Measurements from ENCODE around the gene NCBP3.

The NCBP3 gene, protein sequence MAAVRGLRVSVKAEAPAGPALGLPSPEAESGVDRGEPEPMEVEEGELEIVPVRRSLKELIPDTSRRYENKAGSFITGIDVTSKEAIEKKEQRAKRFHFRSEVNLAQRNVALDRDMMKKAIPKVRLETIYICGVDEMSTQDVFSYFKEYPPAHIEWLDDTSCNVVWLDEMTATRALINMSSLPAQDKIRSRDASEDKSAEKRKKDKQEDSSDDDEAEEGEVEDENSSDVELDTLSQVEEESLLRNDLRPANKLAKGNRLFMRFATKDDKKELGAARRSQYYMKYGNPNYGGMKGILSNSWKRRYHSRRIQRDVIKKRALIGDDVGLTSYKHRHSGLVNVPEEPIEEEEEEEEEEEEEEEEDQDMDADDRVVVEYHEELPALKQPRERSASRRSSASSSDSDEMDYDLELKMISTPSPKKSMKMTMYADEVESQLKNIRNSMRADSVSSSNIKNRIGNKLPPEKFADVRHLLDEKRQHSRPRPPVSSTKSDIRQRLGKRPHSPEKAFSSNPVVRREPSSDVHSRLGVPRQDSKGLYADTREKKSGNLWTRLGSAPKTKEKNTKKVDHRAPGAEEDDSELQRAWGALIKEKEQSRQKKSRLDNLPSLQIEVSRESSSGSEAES

DNA sequence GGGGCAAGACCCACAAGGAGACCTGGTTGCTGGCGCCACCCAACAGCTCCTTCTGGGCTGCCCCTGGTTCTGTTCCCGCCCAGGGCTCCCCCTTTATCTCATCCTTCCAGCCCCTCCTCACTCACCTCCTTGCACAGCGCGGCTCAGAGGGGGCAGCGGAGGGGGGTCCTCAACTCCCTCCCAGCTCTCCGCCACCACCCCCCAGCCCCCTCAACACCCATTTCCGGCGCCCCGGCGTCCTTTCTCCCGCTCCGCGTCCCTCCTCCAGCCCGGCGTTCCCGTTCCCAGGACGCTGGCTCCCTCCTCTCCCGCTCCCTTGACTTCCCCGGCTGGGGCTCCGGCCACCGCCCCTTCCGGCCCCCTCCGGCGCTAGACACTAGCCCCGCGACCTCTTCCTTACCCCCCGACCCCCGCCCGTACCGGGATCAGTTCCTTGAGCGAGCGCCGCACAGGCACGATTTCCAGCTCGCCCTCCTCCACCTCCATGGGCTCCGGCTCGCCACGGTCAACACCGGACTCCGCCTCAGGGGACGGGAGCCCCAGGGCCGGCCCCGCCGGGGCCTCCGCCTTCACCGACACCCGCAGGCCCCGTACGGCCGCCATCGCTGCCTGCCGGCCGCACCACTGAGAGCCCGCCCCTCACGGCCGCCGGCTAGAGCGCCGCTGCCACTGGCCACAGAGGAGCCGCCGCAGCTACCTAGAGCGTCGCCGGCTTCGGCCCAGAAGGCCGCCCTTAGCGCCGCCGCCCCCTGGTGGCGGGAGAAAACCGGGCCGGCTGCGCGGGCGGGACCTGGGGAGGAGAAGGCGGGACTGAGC, at the start of gene NCBP3:
Gene NCBP3 (minus strand): TSS at position 626 of the 816 bp plus-strand sequence. CDS start 23 bp downstream, at position 603.
- peak; percentile 72 for DNase-seq

DNA sequence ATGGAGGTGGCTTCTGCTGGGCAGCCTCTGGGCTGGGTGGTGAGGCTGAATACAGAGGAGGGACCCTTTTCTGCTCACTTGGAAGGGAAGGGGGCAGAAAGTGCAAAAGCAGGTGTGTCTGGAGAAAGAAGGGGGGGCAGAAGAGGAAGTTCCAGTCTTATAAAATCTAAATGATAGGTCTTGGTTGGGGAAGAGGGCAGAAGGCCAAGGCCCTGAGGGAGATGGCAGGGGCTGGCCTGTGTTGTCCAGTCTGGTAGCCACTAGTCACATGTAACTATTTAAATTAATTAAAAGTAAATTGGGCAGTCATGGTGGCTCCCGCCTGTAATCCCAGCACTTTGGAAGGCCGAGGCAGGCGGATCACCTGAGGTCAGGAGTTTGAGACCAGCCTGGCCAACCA, 49.3 kb upstream of the NCBP3 start:
- no peak for DNase-seq

DNA sequence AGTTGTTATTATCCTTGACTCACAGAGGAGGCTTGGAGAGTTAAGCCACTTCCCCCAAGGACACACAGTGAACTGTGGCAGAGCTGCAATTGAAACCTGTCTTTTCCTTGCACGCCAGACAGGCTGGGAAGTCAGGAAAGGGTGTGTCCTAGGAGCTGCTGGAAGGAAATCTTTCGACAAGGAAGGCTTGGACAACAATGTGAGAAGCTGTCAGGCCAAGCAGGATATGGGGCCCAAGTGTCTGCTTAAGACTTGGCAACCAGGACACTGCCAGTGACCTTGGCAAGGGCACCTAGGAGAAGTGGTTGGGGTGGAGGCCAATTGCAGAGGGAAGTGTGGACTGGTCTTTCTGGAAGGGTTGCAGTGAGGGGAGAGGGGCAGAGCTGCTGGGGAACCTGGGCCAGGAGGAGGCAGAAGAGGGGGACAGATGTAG, 48.9 kb upstream of the NCBP3 start:
- DNase-seq: no peak

DNA sequence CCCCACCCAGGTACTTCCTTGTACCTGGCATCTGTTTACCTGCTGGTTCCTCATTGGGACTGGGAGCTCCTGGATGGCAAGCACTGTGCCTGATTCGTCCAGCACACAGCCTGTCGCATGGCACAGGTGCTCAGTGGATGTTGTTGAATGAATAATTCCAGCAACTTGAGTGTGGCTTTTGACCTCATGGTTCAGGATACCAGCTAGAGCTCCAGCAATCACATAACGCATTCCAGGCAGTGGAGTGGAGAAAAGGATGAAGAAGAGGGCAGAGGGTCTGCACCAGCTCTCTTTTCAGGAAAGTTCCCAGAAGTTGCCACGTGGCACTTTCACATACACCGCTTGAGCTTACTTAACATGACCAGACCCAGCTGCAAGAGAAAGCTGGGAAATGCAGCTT, 48.1 kb upstream of the NCBP3 start:
- DNase-seq: no peak

DNA sequence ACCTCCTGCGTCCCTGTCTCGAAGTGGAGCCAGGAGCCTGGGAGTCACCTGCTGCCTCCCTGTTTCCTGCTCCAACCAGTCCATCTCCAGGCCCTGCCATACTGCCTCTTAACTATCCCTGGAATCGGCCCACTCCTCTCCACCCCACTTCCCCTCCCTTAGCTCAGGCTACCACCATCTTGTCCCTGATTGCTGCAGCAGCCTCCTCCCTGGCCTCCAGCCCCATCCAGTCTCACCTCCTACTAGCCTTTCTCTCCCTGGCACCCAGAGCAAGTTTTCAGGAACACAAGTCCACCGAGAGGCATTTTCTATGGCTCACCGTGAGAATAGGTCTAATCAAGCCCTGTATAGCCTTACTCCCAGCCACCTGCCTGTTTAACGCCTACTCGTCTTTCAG, 47.7 kb upstream of the NCBP3 start:
- no peak for DNase-seq

DNA sequence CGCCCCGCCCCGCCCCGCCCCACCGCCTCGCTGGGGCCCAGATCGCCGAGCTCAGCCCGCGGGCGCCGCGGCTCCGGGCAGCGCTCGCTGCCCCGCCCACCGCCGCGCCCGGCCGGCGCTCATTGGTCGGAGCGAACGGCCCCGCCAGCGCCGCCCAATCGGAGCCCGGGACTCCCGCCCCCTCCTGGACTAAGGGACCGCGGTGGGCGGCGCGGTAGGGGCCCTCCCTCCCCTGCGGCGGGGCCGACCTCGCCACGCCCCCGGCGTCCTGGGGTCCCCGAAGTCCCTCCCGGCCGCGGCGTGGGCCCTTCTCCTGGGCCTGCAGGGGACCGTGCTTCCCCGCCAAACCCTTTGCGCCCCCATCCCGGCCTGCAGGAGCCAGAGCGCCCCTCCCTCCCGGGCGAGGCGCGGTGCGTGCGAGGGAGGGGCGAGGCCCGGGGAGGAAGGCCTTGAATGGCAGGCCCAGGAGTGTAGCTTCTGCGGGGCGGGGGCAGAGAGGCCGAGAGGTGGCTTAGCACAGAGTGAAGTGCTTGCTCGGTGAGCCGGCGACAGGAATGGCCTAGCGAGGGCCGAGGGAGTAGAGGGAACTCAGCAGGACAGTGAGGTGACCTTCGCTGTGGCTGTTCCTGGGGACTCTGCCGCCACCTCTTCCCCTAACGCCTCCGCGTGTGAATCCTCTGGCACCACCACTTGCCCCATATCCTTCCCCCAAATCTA, 47.1 kb upstream of the NCBP3 start, which contains the start of gene CAMKK1:
Gene CAMKK1 (minus strand): TSS at position 51 of the 717 bp plus-strand sequence. CDS start 7,366 bp downstream, outside the sequence.
- peak; percentile 77 for DNase-seq

DNA sequence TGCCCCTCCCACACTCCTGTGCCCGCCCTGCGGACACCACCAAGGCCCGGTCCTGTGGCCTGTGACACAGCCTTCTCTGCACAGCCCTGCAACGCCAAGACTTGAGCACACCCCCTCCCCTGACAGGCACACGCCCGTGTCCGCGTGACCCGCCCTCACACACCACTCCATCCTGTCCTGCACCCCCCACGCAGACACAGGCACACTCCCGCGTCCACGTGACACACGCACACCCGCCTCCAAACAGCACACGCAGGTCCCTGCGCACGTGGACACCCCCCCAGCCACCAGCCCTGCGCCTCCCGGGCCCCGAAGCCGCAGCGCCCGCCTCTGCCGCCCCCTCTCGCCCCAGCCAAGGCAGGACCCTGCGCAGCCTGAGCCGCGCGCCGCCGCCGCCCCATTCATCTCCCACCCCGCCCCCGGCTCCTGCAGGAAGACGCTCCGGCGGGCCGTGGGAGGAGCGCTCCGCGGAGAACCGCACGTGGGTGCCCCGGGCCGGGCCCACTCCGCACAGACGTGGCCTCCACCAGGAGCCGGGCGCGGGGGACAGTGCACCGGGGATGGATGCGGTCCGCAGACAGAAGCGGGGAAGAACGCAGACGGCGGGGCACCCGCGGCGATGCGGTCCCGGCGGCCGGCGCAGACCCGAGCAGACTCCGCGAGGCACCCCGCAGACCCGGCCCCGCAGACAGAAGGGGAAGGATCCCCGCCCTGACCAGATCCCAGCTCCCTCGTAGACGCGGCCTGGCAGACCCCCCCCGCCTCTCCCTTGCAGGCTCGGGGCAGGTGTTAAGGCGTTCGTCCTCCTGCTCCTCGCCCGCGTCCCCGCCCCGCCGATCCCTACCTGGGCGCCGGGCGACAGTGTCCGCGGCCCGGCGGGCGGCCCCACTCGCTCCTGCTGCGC, 46.3 kb upstream of the NCBP3 start:
- no peak for DNase-seq

DNA sequence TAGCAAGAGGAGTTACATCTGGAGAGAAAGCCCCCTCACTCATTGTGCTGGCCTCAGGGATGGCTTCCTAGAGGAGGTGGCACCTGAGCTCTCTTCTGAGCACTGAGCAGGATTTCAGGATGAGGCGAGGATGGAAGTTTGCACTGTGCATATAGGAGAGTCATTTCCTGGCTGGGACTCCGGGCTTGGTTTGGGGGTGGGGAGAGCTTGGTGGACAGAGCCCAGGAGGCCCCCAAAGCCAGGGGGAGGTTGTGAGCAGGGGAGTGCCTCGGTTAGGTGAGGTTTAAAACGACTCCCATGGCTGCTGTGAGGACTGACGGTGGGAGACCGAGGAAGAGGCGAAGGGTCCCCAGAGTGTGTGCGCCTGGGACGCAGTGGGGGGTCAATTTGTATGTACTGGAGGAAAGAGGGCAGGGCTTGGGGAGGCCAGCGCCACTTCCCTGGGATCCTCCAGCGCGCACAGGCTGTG, 45.6 kb upstream of the NCBP3 start:
- no peak for DNase-seq

DNA sequence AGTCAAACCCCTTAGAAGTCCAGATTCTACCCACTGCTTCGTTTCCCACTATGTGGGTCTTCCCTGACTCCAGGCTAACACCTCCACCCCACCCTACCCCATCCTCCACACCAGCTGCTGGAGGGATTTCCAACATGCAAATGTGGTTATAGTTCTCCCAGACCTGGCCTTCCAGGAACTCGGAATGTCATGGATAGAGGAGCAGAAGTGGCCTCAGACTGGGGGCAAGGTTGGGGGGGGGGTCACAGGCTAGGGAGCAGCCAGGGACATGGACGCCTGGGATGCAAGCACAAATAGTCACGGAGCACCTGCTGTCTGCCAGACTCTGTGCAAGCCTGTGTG, 44.8 kb upstream of the NCBP3 start:
- DNase-seq: no peak

DNA sequence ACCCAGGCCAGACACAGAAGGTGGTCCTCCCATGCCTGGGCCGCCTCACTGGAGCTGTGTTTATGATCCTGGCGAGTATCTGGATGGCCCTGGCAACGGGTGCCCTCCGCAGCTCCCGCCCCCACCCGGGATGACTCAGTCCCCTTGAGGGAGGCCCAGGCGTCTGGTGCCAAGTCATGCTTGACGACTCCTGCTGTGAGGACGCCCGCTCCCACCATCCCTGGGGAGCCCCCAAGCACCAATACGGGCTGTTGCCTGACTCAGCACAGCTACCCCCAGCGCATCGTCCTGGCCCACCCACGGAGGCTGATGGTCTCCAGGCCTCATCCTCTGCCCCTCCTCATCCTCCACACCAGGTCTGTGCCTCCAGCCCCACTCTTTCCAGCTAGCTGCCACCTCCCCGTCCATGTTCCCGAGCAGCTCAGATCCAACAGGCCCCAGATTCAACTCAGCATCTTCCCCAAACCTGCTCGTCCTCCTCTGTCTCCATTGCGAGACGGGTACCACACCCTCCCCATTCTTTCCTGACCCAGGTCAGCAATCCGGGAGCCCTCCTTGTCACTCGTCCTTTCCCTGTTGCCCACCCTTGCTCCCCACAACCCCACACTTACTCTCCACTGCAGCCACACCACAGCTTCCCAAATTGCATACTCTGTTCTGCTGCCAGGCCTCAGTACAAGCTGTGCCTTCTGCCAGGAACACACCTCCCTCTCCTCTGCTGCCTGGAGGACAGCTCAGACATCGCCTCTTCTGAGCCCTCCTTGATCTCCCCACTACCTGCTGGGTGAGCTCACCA, 44.2 kb upstream of the NCBP3 start:
- no peak for DNase-seq

DNA sequence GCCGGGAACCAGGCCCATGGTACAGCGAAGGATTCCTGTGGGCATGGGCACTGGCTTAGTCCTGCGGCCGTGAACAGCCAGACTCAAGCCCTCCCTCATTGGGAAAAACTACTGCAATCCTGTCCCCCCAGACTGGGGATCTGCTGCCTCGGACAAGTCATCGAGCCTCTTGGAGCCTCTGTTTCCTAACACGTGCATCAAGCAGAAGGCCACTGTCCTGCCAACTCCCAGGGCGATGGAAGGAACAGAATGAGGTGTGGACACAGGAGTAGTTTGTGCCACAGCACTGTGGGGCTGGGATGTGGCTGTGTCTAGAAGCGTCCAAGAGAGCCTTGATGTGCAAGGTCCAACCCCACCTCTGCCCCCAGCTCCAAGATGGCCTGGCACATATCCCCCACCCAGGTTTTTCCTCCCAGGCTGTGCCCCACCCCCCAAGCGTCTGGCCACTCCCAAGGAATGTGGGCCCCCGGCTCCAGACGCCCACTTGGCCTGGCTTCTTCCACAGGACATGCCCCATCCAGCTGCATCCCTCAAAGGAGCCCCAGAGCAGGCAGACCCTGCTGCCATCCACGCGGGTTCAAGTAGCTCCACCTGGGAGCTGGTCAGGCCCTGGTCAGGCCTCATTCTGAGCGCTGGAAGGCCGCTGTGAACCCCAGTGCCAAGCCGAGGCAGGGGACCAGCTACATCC, 43.4 kb upstream of the NCBP3 start:
- DNase-seq: no peak

DNA sequence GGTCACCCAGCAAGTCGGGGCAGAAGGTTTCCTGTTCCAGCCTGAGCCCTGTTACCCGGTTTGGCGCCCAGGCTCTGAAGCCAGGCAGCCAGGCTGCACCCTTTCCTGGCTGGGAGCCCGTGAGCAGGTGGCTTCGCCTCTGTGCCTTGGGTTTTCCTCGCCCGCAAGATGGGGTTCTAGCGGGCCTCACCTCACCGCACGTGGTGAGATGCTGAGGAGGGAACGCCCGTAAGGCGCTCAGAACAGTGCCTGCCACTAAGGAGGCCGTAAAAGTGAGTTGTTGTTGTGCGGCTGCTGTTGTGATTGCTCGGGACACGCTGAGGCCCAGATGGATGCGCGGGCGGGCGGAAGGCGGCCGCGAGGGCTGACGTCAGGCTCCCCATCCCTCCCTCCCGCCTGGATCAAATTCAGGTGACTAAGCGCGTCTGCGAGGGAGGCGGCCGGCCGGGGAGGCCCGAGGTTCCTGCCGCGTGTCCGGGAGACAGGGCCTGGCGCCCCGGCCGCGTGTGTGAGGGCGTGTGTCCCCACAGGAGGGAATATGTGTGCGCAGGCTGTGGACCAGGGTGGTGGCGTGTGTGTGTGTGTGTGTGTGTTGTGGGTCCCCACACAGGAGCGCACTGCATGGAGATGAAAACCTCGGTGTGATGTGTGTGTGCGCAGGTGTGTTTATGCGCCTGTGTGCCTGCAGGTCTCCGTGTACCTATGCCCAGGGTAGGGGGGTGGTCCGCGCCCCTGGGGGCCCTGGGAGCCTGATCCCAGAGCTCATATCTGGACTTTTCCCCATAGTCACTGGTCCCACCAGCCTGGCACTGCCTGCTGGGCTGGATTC, 42.5 kb upstream of the NCBP3 start:
- DNase-seq: no peak

DNA sequence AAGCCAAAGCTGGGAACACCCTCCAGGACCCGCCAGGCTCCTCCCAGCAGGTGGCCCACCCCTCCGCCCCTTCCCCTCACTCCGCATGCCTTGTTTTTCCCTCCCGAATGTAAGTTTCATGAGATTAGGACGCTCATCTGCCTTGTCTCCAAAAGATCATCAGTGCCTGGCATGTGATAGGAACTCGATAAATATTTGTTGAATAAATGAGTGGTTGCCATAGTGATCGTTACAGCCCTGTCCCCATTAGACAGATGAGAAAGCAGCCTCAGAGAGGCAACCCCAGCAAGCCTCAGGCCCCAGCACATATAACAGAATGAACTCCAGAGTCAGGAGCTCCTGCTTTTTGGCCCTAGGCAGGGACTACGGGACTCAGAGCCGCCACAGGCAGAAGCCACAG, 41.8 kb upstream of the NCBP3 start:
- no peak for DNase-seq

DNA sequence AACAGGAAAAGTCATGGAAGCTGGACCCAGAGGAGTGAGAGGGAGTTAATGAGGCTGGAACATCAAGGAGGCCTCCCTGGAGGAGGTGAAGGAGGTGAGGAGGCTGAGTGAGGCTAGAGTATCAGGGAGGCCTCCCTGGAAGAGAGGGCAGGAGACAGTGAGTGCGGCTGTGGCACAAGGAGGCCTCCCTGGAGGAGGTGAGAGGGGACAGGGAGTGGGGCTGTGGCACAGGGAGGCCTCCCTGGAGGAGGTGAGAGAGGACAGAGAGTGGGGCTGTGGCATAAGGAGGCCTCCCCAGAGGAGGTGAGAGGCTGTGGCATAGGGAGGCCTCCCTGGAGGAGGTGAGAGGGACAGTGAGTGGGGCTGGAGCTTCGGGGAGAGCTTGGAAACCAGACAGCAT, 41.3 kb upstream of the NCBP3 start:
- DNase-seq: no peak

DNA sequence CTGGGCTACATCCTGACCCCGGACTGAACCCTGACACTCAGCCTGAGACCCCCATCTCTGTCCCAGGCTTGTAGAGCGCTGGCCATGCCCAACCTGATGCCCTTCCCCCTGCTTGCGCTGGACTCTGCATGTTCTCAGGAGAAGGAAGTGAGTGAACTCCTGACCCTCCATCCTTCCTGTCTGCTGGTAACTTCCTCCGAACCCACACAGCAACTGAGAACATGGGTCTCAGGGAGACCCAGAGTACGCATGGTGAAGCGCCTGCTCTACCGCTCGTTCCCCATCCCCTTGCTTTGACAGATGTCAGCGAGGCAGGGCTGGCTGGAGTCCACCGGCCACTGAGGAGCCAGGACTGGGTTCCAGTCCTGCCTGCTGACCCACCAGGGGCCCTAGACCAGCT, 40.7 kb upstream of the NCBP3 start:
- no peak for DNase-seq

DNA sequence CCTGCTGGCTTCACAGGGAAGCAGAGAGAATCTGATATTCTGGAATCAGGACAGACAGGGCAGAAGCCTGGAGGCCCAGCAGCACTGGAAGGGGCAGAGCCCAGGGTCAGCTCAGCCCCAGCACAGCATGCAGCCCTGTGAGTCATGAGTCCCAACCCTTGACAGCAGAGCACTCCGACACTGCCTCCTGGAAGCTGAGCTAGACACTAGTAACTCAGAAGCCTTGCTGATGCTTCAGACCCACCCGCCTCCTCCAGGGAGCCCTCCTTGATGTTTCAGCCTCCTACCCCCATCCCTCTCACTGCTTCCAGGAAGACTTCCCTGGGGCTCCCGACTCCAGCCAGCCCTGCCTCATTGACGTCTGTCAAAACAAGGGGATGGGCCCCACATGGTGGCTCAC, 39.9 kb upstream of the NCBP3 start:
- DNase-seq: no peak

DNA sequence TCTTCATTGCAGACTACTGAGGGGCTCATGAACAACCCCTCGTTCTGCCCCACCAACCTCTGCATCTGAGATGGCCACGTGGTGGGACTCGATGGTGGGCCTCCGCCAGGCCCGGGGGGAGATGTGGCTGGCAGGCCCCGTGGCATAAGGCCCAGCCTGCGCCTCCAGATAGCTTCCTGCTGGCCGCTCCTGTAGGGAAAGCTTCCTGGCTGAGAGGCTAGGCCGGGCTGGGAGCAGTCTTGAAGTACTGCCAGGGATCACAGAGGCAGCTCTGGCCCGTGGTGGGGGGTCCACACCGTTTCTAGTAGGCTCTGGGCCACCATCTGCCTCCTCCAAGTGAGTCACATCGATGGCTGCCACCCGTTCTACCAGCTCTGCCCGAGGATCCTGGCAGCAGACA, 39.2 kb upstream of the NCBP3 start:
- DNase-seq: no peak

DNA sequence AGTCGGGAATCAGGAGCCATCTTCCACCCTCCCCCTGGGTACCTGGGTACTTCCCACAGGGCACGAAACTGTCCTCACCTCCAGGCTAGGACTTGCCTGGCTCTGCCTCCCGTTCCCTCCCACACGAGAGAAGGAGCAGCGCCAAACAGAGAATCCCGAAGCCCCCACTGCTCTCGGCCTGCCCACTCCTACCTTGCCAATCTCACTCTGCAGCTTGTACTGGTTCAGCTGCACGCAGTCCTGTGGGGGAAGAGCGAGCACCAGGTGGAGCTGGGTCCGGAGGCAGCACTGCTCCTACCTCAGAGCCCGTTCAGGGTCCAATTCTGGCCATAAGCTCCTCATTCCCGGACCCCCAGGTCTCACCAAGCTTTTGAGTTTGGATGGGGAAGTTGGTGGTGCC, 38.1 kb upstream of the NCBP3 start:
- DNase-seq: no peak

DNA sequence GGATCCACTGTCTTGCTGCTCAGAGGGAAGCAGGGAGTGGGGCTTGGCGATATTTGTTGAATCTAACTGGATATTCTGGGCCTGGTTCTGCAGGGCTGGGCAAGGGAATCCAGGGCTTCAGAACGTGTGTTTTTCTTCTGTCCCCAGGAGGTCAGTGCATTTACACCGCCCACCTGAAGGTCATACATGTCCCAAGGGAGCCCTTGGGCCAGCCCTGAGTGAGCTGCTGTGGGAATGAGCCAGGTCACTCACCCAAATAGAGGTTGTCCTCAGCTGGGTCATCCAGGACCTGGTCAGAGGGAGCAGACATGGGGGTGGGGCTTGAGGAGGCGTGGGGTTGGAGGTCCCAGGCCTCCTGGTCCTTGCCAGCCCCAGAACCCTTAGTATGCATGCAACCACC, 36.2 kb upstream of the NCBP3 start:
- DNase-seq: no peak

All from NCI-H1048 (cell line).